Suprapubic skin (tissue), 3 donors: ENCODE data around the gene EPYC.

Experiments
- POLR2AphosphoS5 ChIP-seq, 3 donors: sonication (generic); formaldehyde crosslinking; IDR thresholded peaks; one replicate each; pipeline ENCODE4 v1.6.1; 2017; ENCODE audit warnings: antibody characterized with exemption in 3 of 3
- TF ChIP-seq, protein P1 (sequence below), 2 donors: fragments of 200-600 bp in 1 of 2; fragments of 450-650 bp in 1 of 2; sonication (generic) in 1 of 2; IDR thresholded peaks; one replicate each; pipeline ENCODE4 v1.5.1; 2016 to 2019; ENCODE audit warnings: antibody characterized with exemption in 2 of 2, mild to moderate bottlenecking in 1 of 2, moderate library complexity in 1 of 2

DNA sequence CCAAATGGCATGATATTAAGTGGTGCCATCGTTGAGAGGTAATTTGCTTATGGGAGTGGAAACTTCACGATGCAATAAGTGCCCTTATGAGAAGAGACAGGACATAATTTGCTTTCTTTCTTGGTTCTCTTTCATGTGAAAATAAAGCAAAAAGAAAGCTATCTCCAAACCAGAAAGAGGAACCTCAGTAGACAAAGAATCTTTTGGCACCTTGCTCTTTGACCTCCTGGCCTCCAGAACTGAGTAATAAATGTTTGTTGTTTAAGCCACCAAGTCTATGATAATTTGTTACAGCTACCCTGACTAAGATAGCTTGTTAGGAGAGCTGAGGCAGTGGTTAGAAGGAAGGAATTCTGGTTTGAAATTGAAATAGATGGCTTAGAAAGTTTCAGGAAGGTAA is 89.4 kb downstream of the EPYC start:
- TF ChIP-seq, protein P1, sequence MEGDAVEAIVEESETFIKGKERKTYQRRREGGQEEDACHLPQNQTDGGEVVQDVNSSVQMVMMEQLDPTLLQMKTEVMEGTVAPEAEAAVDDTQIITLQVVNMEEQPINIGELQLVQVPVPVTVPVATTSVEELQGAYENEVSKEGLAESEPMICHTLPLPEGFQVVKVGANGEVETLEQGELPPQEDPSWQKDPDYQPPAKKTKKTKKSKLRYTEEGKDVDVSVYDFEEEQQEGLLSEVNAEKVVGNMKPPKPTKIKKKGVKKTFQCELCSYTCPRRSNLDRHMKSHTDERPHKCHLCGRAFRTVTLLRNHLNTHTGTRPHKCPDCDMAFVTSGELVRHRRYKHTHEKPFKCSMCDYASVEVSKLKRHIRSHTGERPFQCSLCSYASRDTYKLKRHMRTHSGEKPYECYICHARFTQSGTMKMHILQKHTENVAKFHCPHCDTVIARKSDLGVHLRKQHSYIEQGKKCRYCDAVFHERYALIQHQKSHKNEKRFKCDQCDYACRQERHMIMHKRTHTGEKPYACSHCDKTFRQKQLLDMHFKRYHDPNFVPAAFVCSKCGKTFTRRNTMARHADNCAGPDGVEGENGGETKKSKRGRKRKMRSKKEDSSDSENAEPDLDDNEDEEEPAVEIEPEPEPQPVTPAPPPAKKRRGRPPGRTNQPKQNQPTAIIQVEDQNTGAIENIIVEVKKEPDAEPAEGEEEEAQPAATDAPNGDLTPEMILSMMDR (IDR thresholded peaks at IDR 0.05), result no peak
- no peak for TF ChIP-seq POLR2AphosphoS5 (IDR thresholded peaks at IDR 0.05)
